ENCODE data around the gene AHCY.
"Not testable (repeated sequence)": the region's sequence is repeated elsewhere in the genome, so short reads cannot be mapped to it uniquely, and the experiment has no call there.

Gene AHCY

GRCh38 chr20:34302723-34303533, at the start of gene AHCY:
Gene AHCY (minus strand): TSS chr20:34303355. CDS start chr20:34303270, 85 bp downstream.
- H3K4me1 ChIP-seq (ENCODE audit: control insufficient read depth, insufficient read depth, low read length, unreplicated experiment): peaks cover 24% of the 10 kb centered on the region
- H3K4me3 ChIP-seq (ENCODE audit: low read depth, low read length): peak within 1 kb of the TSS; percentile 87
- peaks cover 31% of the 10 kb centered on the region for H3K79me2 ChIP-seq (ENCODE audit: control insufficient read depth, insufficient read depth, low read length, unreplicated experiment)
- peak within 1 kb of the TSS; percentile 76 for H3K27ac ChIP-seq (ENCODE audit: low read depth, low read length)
- H3K36me3 ChIP-seq (ENCODE audit: insufficient read depth, low read length): no peaks in the 10 kb centered on the region
- no peaks in the 10 kb centered on the region for H3K27me3 ChIP-seq (ENCODE audit: insufficient read depth, low read length)
- peak within 1 kb of the TSS; percentile 55 for H2AFZ ChIP-seq (ENCODE audit: low read length, unreplicated experiment)

GRCh38 chr20:34350095-34350494, 46.9 kb upstream of the AHCY start:
- no peak overlapping the region for H2AFZ ChIP-seq (ENCODE audit: low read length, unreplicated experiment)
- no peak overlapping the region for H3K4me3 ChIP-seq (ENCODE audit: low read depth, low read length)
- H3K27ac ChIP-seq (ENCODE audit: low read depth, low read length): no peak overlapping the region

GRCh38 chr20:34347571-34347970, 44.4 kb upstream of the AHCY start:
- H3K27me3 ChIP-seq (ENCODE audit: insufficient read depth, low read length): no peaks in the 10 kb centered on the region
- H2AFZ ChIP-seq (ENCODE audit: low read length, unreplicated experiment): no peak overlapping the region
- H3K79me2 ChIP-seq (ENCODE audit: control insufficient read depth, insufficient read depth, low read length, unreplicated experiment): no peaks in the 10 kb centered on the region

More at GRCh38 chr20:34350095-34350494, 46.9 kb upstream of the AHCY start:
- no peaks in the 10 kb centered on the region for H3K79me2 ChIP-seq (ENCODE audit: control insufficient read depth, insufficient read depth, low read length, unreplicated experiment)
- no peaks in the 10 kb centered on the region for H3K36me3 ChIP-seq (ENCODE audit: insufficient read depth, low read length)
- H3K27me3 ChIP-seq (ENCODE audit: insufficient read depth, low read length): no peaks in the 10 kb centered on the region
- H3K4me1 ChIP-seq (ENCODE audit: control insufficient read depth, insufficient read depth, low read length, unreplicated experiment): peaks cover 5% of the 10 kb centered on the region

GRCh38 chr20:34346533-34346865, 43.3 kb upstream of the AHCY start:
- not testable (repeated sequence) for H3K4me1 ChIP-seq (ENCODE audit: control insufficient read depth, insufficient read depth, low read length, unreplicated experiment); H3K27ac ChIP-seq (ENCODE audit: low read depth, low read length); H3K4me3 ChIP-seq (ENCODE audit: low read depth, low read length); H3K36me3 ChIP-seq (ENCODE audit: insufficient read depth, low read length); H3K27me3 ChIP-seq (ENCODE audit: insufficient read depth, low read length); H2AFZ ChIP-seq (ENCODE audit: low read length, unreplicated experiment); H3K79me2 ChIP-seq (ENCODE audit: control insufficient read depth, insufficient read depth, low read length, unreplicated experiment)

More at GRCh38 chr20:34347571-34347970, 44.4 kb upstream of the AHCY start:
- Histone ChIP-seq H3K4me1 (ENCODE audit: control insufficient read depth, insufficient read depth, low read length, unreplicated experiment) (peaks cover 5% of the 10 kb centered on the region), H3K4me3 (ENCODE audit: low read depth, low read length) (no peak overlapping the region), H3K27ac (ENCODE audit: low read depth, low read length) (no peak overlapping the region), H3K36me3 (ENCODE audit: insufficient read depth, low read length) (no peaks in the 10 kb centered on the region)

GRCh38 chr20:34345839-34346532, 42.8 kb upstream of the AHCY start:
- H3K27ac ChIP-seq (ENCODE audit: low read depth, low read length); H2AFZ ChIP-seq (ENCODE audit: low read length, unreplicated experiment); H3K36me3 ChIP-seq (ENCODE audit: insufficient read depth, low read length); H3K79me2 ChIP-seq (ENCODE audit: control insufficient read depth, insufficient read depth, low read length, unreplicated experiment); H3K4me3 ChIP-seq (ENCODE audit: low read depth, low read length); H3K27me3 ChIP-seq (ENCODE audit: insufficient read depth, low read length); H3K4me1 ChIP-seq (ENCODE audit: control insufficient read depth, insufficient read depth, low read length, unreplicated experiment): not testable (repeated sequence)

- H3K36me3 ChIP-seq (ENCODE audit: insufficient read depth, low read length): no peaks in the 10 kb centered on the region
- H3K79me2 ChIP-seq (ENCODE audit: control insufficient read depth, insufficient read depth, low read length, unreplicated experiment): no peaks in the 10 kb centered on the region
- H3K27ac ChIP-seq (ENCODE audit: low read depth, low read length): no peak overlapping the region
- no peak overlapping the region for H3K4me3 ChIP-seq (ENCODE audit: low read depth, low read length)
- H3K4me1 ChIP-seq (ENCODE audit: control insufficient read depth, insufficient read depth, low read length, unreplicated experiment): peaks cover 5% of the 10 kb centered on the region
- no peak overlapping the region for H2AFZ ChIP-seq (ENCODE audit: low read length, unreplicated experiment)
- H3K27me3 ChIP-seq (ENCODE audit: insufficient read depth, low read length): no peaks in the 10 kb centered on the region
These were observed 42.2 kb upstream of the AHCY start for GRCh38 chr20:34345402-34345736.

GRCh38 chr20:34344238-34344637, 41.1 kb upstream of the AHCY start:
- Histone ChIP-seq H2AFZ (ENCODE audit: low read length, unreplicated experiment) (no peak overlapping the region), H3K79me2 (ENCODE audit: control insufficient read depth, insufficient read depth, low read length, unreplicated experiment) (no peaks in the 10 kb centered on the region), H3K4me3 (ENCODE audit: low read depth, low read length) (no peak overlapping the region), H3K4me1 (ENCODE audit: control insufficient read depth, insufficient read depth, low read length, unreplicated experiment) (no peaks in the 10 kb centered on the region), H3K27me3 (ENCODE audit: insufficient read depth, low read length) (no peaks in the 10 kb centered on the region), H3K27ac (ENCODE audit: low read depth, low read length) (no peak overlapping the region), H3K36me3 (ENCODE audit: insufficient read depth, low read length) (no peaks in the 10 kb centered on the region)

GRCh38 chr20:34343458-34344211, 40.5 kb upstream of the AHCY start:
- Histone ChIP-seq H3K4me1 (ENCODE audit: control insufficient read depth, insufficient read depth, low read length, unreplicated experiment) (no peaks in the 10 kb centered on the region), H2AFZ (ENCODE audit: low read length, unreplicated experiment) (no peak overlapping the region), H3K4me3 (ENCODE audit: low read depth, low read length) (no peak overlapping the region), H3K27ac (ENCODE audit: low read depth, low read length) (no peak overlapping the region), H3K79me2 (ENCODE audit: control insufficient read depth, insufficient read depth, low read length, unreplicated experiment) (no peaks in the 10 kb centered on the region), H3K36me3 (ENCODE audit: insufficient read depth, low read length) (no peaks in the 10 kb centered on the region), H3K27me3 (ENCODE audit: insufficient read depth, low read length) (no peaks in the 10 kb centered on the region)

- not testable (repeated sequence) for H3K79me2 ChIP-seq (ENCODE audit: control insufficient read depth, insufficient read depth, low read length, unreplicated experiment); H3K4me3 ChIP-seq (ENCODE audit: low read depth, low read length); H3K4me1 ChIP-seq (ENCODE audit: control insufficient read depth, insufficient read depth, low read length, unreplicated experiment); H3K27me3 ChIP-seq (ENCODE audit: insufficient read depth, low read length); H3K36me3 ChIP-seq (ENCODE audit: insufficient read depth, low read length); H3K27ac ChIP-seq (ENCODE audit: low read depth, low read length); H2AFZ ChIP-seq (ENCODE audit: low read length, unreplicated experiment)
These were observed 38.0 kb upstream of the AHCY start for GRCh38 chr20:34341199-34341598.

- not testable (repeated sequence) for H3K27me3 ChIP-seq (ENCODE audit: insufficient read depth, low read length); H3K36me3 ChIP-seq (ENCODE audit: insufficient read depth, low read length); H3K4me3 ChIP-seq (ENCODE audit: low read depth, low read length); H3K27ac ChIP-seq (ENCODE audit: low read depth, low read length); H3K79me2 ChIP-seq (ENCODE audit: control insufficient read depth, insufficient read depth, low read length, unreplicated experiment); H2AFZ ChIP-seq (ENCODE audit: low read length, unreplicated experiment); H3K4me1 ChIP-seq (ENCODE audit: control insufficient read depth, insufficient read depth, low read length, unreplicated experiment)
These were observed 37.6 kb upstream of the AHCY start for GRCh38 chr20:34340726-34341125.
